MCF 10A (cell line): ENCODE measurements around the gene KAZN. TPM values are rescaled to one million over a fixed set of nuclear protein-coding genes. Genes with fewer than 3 reads are reported as not detected.

Experiments
- BruUV-seq: library from RNA; stranded (reverse); fragments of 400-500 nt; replicated peaks from 2 replicates; lab custom pipeline; 2021; lab: Mats Ljungman, UMichigan
- CTCF ChIA-PET: fragments of 300-600 bp; sonication (Branson Sonifier 250); formaldehyde crosslinking; extraction: SDS; loops from one replicate; lab custom pipeline; 2021; ENCODE audit warnings: antibody characterized with exemption, inconsistent platforms; lab: Yijun Ruan, JAX
- POLR2A ChIA-PET: fragments of 300-600, 350-650 bp; sonication (Branson Sonifier 250); formaldehyde crosslinking; extraction: SDS; loops from one replicate; lab custom pipeline; 2020; ENCODE audit warnings: antibody characterized with exemption, inconsistent platforms; lab: Yijun Ruan, JAX
- DNase-seq: peaks from one replicate; pipeline ENCODE4 v3.0.0-alpha.2; 2018; ENCODE audit not compliant: unreplicated experiment
- H3K27ac Mint-ChIP-seq: one replicate; pipeline ENCODE4 v1.8.0; 2022; ENCODE audit warnings: mild to moderate bottlenecking, low read depth, mixed read lengths; ENCODE audit not compliant: unreplicated experiment
- H3K27me3 Mint-ChIP-seq: one replicate; pipeline ENCODE4 v1.8.0; 2022; ENCODE audit warnings: mixed read lengths; ENCODE audit not compliant: insufficient read depth, unreplicated experiment
- H3K36me3 Mint-ChIP-seq: one replicate; pipeline ENCODE4 v1.8.0; 2022; ENCODE audit warnings: mild to moderate bottlenecking, moderate library complexity, mixed read lengths; ENCODE audit not compliant: insufficient read depth, unreplicated experiment
- H3K4me1 Mint-ChIP-seq: one replicate; pipeline ENCODE4 v1.8.0; 2022; ENCODE audit warnings: mixed read lengths; ENCODE audit not compliant: insufficient read depth, unreplicated experiment
- H3K4me3 Mint-ChIP-seq: one replicate; pipeline ENCODE4 v1.8.0; 2022; ENCODE audit warnings: mild to moderate bottlenecking, moderate library complexity, mixed read lengths; ENCODE audit not compliant: unreplicated experiment
- H3K9me3 Mint-ChIP-seq: one replicate; pipeline ENCODE4 v1.8.0; 2022; ENCODE audit warnings: mixed read lengths; ENCODE audit not compliant: unreplicated experiment
- CTCF ChIP-seq: fragments of 200-600 bp; IDR thresholded peaks from one replicate; pipeline ENCODE4 v1.8.0; 2022; ENCODE audit warnings: antibody characterized with exemption, mild to moderate bottlenecking; ENCODE audit not compliant: unreplicated experiment
- intact Hi-C: fragments of 100-400 bp; cut with micrococcal nuclease; formaldehyde crosslinking; loops from 2 replicates; pipeline ENCODE4 v1.14.1; 2022
- total RNA-seq: library from RNA; stranded (reverse); gene quantifications from 2 replicates; pipeline ENCODE4 v1.2.3, GENCODE V29; 2022

Gene KAZN
- total RNA-seq, 1 experiment from 2014 or later = 3.3 TPM

GRCh38 chr1:14848203-14848602 is 249.7 kb downstream of the KAZN start:
- ChIA-PET POLR2A (interaction anchor here (0.7 kb wide), 1 partner anchor 221 kb away, joined by 3 read pairs; no protein-coding TSS in a partner anchor), CTCF (interaction anchor here (0.6 kb wide), 1 partner anchor 49 kb away, joined by 3 read pairs; no protein-coding TSS in a partner anchor)
- H3K4me1 Mint-ChIP-seq = no peaks in the 10 kb centered on the region

GRCh38 chr1:14848625-14849024 is 250.1 kb downstream of the KAZN start:
- Mint-ChIP-seq H3K27ac (no peak overlapping the region), H3K9me3 (peaks cover 13% of the 10 kb centered on the region), H3K4me1 (no peaks in the 10 kb centered on the region), H3K4me3 (no peak overlapping the region), H3K36me3 (no peaks in the 10 kb centered on the region), H3K27me3 (peaks cover 6% of the 10 kb centered on the region)
- TF ChIP-seq CTCF = no peak
- ChIA-PET CTCF (interaction anchor here (0.6 kb wide), 1 partner anchor 49 kb away, joined by 3 read pairs; no protein-coding TSS in a partner anchor), POLR2A (interaction anchor here (0.7 kb wide), 1 partner anchor 221 kb away, joined by 3 read pairs; no protein-coding TSS in a partner anchor)
- intact Hi-C loops = no loop called here
- BruUV-seq = no TSS peak
- no peak for DNase-seq

More at GRCh38 chr1:14848203-14848602, 249.7 kb downstream of the KAZN start:
- intact Hi-C loops = no loop called here
- Mint-ChIP-seq H3K9me3 (peaks cover 13% of the 10 kb centered on the region), H3K27me3 (peaks cover 2% of the 10 kb centered on the region), H3K36me3 (no peaks in the 10 kb centered on the region), H3K4me3 (no peak overlapping the region), H3K27ac (no peak overlapping the region)
- TF ChIP-seq CTCF = no peak
- no TSS peak for BruUV-seq
- no peak for DNase-seq

GRCh38 chr1:14849038-14849437 is 250.6 kb downstream of the KAZN start:
- Mint-ChIP-seq H3K27ac (no peak overlapping the region), H3K4me1 (no peaks in the 10 kb centered on the region), H3K27me3 (peaks cover 10% of the 10 kb centered on the region), H3K9me3 (peaks cover 13% of the 10 kb centered on the region), H3K4me3 (no peak overlapping the region), H3K36me3 (no peaks in the 10 kb centered on the region)
- intact Hi-C loops = no loop called here
- no peak for DNase-seq
- ChIA-PET CTCF (interaction anchor here (0.6 to 1.2 kb wide), 3 partner anchors 48 to 1351 kb away, joined by 3 to 4 read pairs (median 3); no protein-coding TSS in a partner anchor), POLR2A (no interaction called here)
- TF ChIP-seq CTCF = no peak
- no TSS peak for BruUV-seq

- POLR2A ChIA-PET = no interaction called here
- BruUV-seq = no TSS peak
- CTCF ChIA-PET = interaction anchor here (0.9 kb wide), 1 partner anchor 737 kb away, joined by 3 read pairs; no protein-coding TSS in a partner anchor
- Mint-ChIP-seq H3K4me1 (no peaks in the 10 kb centered on the region), H3K36me3 (no peaks in the 10 kb centered on the region), H3K27me3 (peaks cover 25% of the 10 kb centered on the region), H3K27ac (no peak overlapping the region), H3K9me3 (peaks cover 1% of the 10 kb centered on the region), H3K4me3 (no peak overlapping the region)
- DNase-seq = peak; percentile 30
- intact Hi-C loops = loop anchor here (2.0 kb wide), 1 partner anchor 738 kb away; no protein-coding TSS in a partner anchor
- TF ChIP-seq CTCF = no peak
These were observed 252.1 kb downstream of the KAZN start for GRCh38 chr1:14850563-14850962.
